NCI-H345 (cell line): Measurements from ENCODE around the gene GAB2.
A peak's percentile ranks its signal among the peaks of the same experiment; 100 is the strongest.

Experiments
- DNase-seq: peaks from one replicate; lab custom pipeline; 2025; lab: John Stamatoyannopoulos, UW

GAB2 gene

DNA sequence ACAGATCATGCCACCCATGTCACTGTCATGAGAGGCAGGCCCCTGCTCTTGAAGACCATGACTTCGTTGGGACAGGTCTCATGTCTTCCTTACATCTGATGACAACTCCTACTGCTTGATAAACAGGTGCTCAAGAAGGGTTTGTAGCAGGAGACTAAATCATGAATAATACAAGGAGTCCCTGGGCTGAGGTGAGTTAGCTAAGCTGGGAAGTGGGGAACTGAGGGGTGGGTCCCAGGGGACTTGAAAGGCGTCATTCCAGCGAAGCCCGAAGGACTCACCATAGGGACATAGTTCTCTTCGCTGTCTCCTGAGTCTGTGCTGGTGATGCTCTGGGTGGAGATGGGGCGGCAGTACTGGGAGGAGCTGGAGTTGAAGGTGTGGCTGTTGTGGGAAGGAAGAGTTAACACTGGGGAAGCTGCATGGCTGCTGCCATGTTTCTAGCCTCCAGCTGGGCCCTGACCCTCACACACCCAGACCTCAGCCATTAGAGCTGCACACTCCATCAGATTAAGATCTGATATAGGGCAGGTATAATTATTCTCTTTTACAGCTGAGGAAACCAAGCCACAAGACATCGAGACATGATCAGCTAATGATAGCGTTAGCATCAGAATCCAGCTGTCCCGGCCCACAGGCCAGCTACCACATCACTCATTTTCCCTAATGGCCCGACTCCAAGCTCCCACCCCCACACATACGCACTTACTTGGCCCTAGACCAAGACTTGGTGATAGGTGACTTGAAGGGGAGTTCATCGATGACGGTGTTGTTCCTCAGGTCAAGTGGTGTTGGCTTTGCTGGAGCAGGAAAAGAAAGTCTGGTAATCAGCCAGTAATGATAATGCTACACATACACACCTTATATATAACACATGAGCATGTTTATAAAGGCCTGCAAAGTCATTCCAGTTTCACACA lies 196.0 kb downstream of the GAB2 start:
- DNase-seq, result no peak

DNA sequence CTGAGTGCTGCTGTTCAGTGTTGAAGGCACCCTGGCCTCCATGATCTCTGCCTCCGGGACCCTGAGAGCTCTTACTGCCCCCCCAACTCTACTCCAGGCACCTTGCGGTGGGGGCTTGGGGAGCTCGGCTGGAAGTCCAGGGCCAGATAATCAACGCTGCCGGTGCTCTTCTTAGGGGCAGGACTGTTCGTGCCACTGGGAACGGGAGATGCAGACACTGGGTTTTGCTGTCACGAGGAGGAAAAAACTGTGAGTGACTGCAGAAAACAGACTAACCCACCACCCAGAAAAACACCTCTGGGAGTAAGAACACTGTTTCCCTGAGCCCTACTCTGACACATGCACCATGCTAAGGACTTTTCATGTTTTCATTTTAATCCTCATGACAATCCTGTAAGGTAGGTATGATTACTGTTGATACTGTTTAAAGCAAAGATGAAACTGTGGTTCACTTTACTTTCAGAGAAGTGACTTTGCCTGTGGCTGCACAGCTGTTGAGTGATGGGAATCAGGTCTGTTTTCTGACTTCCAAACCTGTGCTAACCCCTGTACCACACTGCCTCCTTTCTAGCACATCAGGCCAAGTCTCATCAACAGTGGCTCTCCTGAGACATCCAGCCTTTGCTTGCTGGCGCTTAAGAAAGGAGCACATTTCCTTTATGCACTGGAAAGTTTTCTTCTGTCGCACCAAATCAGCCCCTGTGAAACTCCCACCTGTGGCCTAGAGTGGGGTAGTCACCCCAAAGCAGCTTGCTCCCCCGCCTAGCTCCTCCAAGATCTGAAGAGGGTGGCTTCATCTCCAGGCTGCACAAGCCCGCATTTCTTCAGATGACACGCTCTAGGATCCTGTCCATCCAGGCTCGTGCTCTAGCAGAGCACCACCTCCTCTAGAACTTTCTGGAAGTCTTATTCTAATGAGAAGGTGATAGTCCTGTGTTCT lies 197.1 kb downstream of the GAB2 start:
- no peak for DNase-seq

DNA sequence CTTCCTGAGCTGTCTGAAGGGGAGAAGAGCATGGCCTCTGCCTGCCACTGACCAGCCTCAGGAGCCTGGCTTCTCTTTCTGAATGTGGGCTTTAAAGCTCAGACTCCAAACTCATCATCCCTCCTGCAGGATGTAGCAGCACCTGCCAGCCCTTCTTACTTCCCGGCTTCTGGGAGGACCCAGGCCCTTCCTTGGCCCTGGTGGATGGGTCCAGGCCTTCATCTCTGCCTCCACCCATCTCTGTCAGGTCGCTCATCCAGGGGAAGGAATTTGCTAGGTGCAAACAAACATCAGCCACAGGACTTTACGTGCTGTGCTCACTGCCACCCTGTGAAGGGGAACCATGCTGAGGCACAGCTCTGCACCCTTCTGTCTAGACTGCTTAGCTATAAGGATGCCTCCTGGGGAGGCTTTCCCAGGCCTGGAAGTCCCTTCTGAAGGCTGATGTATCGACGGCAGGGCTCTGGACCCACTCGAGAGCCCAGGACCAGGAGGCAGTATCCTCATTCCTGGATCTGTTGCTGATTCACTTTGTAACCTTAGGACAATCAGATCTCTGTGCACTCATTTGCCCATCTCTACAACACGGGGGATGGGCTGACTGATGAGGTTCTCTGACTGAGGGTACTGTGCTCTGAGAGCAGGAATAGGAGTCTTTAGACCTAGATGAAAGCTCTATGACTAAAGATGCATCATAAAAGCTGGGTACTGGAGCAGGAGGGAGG lies 198.0 kb downstream of the GAB2 start:
- DNase-seq, result no peak

DNA sequence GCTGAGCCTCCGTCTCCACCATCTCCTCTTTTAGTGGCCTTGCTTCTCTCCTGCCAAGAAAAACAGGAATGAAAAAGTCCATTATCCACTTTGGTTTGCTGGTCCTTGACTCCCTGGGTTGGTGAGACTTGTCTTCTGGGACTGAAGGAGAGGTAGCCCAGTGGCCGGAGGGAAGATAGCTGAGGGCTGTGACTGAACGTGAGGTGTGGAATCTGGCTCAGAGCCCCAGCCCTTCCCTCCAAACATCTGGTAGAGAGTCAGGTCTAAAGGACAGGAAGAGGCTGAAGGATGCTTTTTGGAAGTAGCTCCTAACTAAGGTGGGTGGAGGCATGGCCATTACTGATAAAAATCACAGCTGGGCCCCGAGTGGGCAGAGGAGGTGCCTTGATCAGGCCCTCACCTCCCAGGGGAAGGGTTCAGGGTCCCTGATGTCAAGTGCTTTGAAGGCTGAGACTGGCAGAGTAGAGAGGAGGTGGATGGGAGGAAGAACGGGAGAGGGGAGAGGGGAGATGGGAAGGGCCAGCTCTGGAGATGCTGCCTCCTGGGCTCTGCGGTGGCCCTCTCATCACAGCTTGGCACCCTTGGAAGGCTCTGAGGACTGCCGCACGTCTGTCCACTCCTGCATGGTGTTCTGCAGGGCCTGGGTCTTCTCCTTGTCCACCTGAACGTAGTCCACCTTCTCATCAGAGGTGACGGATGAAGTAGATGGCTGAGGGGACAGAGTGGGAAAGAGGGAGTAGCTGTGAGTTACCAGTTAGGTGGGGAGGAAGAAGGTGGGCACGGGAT lies 198.7 kb downstream of the GAB2 start:
- no peak for DNase-seq

DNA sequence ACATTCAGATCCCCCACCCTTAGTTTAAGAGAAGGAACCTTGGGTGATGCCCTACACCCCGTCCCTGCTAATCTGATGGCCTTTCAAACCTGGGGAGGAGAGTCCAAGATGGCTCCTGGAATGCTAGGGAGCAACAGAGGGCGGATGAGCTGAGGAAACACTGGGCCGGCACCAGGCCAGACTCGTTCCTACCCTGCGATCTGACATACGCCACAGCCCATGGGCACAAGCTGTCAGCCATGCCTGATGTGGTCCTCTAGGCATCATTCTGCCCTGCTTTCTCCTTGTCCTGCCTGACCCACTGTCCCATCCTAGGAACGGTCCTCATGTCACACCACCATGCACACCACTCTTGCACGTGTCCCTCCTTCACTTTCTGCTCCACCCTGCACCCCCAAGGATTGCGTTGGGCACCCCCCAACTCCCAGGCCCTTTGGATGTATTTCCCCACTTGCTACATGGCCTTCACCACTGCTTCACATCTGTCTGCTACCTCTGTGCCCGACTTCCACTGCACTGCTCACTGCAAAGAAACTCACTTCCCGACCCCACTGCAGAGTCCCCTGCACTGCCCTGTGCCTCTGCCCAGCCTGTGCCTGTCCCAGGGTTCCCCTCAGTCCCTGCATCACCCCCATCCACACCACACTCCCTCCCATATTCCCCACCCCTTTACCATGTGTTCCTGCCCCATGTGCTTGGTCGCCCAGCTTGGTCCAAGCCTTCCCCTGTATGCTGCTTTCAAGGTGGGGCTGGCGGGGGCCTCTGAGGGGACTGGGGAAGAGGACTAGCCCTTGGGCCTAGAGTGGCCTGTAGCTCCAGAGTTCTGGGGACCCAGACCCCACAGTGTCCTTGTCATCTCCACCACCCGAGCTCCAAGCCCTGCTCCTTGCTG lies 199.7 kb downstream of the GAB2 start:
- DNase-seq, result no peak

DNA sequence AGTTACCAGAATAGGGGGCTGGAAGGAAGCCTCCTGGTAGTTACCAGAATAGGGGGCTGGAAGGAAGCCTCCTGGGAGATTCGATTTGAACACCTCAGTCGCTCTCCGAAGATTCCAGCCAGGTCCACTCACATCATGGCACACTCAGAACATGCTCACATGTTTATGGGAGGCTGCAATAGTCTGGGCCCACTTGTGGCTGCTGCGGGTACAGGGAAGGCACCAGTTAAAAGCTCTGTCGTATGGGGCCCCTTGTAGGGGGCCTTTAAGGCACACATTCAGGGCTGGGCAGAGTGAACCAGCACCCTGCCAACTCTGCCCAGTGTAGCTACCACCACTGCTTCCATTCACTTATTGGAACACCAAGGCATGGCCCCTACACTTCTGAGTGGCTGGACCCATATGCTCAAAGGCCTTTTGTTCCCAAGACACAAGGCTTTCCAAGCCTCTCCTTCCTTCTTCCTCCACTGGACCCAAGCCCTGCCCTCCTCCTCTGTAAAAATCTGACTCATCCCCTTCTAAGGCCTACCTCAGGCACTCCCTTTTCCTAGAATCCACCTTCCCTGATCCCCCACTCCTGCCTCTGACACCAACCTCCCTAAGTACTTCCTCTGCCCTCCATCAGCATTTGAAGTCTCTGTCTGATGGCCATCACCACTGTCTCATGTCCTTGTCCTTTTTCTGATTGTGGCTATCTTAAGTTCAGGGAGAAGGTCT lies 200.9 kb downstream of the GAB2 start:
- no peak for DNase-seq

DNA sequence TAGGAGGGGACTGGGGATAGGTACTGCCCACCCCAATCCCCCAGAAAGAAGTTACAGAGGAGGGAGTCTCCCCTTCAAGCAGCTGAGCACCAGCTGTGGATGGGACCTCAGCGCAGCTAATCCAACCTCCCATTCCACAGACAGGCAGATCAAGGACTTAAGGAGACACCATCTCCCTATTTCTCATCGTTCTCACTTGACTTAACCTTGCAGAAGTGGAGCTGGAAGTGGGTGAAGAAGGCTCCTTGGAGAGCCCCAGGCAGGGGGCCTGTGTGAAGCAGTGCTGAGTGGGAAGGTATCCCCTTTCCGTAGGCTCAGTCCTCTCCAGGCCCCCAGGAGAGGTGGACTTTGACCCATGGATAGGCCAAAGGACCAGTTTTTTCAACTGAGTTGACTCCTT lies 201.6 kb downstream of the GAB2 start:
- no peak for DNase-seq

DNA sequence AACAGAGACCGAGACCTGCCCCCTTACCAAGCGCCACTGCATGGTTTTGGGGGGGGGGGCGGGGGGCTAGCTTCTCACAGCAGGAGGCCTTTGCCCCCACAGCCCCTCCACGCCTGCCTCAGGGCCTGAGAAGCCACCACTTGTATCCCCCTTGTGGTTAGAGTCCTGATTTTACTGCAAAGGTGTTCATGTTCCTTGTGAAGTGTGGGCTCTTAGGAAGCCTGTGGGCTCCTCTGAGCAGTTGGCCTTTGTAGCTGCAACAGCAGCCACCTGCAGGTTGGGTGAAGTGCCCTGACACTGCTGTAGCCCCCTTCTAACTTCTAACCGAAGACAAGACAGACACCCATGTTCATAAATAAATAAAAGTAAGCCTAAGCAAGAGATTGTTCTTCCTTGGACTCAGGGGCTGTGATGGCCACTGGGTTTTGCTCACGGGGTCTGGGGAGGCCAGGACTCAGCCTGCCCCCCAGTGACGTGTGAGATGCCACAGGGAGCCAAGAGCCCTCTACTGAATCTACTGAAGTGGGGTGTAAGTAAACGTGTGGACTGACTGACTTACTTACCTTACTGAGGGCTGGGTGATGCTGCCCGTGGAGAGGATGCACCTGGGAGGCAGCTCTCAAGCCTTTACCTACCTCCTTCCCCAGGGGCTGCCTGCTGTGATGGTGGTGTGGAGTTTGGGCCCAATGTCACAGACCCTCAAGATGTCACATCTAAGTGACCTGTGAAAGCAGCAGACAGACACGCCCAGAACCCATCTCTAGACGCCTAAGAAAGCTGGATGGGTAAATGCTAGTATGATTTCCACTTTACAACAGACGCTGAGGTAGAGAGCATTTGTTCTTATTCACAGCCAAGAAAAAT lies 203.1 kb downstream of the GAB2 start:
- DNase-seq, result no peak

DNA sequence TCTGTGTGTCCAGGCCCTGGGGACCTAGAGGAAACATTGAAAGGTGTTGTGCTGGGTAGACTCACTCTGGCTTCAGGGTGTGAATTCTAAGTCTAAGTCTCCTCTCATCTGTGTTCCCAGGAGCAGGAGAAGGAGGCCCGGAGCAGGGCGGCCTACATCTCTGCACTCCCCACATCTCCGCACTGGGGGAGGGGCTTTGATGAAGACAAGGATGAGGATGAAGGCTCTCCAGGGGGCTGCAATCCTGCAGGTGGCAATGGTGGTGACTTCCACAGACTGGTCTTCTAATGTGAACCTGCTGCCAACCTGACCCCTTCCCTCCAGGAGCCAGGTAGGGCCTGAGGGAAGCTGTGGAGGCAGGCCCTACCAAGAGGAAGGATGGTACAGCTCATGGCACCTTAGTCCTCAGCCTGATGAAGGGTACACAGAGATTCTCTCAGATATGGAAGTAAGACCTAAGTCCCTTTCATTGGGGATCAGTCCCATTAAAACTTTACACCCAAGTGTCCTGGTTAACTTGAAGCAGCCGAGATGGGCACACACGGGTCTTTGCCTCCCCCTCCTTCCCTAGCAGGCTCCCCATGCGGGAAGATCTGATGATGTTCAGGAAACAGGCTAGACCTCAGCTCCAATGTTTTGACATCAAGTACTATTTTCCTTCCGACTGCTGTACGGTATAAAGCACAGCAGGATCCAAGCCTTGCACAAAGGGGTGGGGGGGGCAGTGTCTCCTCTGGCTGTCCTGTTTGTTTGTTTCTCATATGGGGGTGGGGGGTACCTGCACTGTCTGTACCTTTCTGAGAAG lies 203.9 kb downstream of the GAB2 start:
- DNase-seq, result peak; percentile 30

DNA sequence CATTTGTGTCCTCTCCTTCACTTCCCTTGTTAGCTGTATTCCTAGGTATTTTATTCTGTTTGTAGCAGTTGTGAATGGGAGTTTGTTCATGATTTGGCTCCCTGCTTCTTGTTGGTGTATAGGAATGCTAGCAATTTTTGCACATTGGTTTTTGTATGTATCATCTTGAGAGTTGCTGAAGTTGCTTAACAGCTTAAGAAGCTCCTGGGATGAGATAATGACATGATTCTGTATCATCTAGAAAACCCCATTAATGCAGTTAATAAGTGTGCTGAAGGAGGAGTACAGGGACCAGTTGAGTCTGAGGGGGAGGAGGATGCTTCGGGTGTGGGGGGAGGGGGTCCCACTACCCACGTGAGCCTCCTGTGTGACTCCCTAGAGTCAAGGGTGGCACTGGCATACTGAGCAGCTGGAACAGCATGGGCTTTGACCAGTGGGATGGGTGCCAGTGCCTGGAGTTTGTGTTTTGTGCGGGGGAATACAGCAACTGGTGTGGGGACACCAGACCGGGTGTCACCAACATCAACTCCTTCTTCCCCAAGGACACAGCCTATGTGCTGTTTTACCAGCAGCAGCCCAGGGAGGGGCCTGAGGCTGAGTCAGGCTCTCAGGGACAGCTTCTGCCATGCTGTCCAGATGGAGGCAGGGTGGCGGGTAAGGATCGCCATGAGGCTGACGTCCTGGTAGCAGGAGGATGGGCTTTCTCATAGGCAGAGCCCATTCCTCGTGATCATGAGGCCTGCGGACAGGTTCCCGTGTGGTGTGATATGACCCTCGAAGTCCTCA lies 204.8 kb downstream of the GAB2 start:
- no peak for DNase-seq

DNA sequence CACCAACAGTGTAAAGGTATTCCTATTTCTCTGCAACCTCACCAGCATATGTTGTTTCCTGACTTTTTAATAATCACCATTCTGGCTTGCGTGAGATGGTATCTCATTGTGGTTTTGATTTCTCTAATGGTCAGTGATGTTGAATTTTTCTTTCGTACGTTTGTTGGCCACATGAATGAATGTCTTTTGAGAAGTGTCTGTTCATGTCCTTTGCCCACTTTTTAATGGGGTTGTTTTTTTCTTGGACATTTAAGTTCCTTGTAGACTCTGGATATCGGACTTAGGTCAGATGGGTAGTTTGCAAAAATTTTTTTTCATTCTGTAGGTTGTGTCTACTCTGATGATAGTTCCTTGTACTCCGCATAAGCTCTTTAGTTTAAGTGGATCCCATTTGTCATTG lies 206.1 kb downstream of the GAB2 start:
- no peak for DNase-seq

DNA sequence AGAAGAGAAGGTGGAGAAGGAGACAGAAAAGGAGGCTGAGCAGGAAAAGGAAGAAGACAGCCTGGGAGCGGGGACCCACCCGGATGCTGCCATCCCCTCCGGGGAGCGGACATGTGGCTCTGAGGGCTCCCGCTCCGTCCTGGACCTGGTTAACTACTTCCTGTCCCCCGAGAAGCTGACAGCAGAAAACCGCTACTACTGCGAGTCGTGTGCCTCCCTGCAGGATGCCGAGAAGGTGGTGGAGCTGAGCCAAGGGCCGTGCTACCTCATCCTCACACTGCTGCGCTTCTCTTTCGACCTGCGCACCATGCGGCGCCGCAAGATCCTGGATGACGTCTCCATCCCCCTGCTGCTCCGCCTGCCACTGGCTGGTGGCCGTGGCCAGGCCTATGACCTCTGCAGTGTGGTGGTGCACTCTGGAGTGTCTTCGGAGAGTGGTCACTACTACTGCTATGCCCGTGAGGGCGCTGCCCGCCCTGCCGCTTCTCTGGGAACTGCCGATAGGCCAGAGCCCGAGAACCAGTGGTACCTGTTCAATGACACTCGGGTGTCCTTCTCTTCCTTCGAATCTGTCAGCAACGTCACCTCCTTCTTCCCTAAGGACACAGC lies 207.5 kb downstream of the GAB2 start:
- DNase-seq, result no peak

DNA sequence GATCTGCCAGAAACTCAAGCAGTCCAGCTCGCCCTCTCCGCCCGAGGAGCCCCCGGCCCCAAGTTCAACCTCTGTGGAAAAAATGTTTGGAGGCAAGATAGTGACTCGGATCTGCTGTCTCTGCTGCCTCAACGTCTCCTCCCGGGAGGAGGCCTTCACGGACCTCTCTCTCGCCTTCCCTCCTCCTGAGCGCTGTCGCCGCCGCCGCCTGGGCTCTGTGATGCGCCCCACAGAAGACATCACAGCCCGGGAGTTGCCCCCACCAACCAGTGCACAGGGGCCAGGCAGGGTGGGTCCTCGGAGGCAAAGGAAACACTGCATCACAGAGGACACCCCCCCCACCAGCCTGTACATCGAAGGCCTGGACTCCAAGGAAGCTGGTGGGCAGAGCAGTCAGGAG lies 208.1 kb downstream of the GAB2 start:
- DNase-seq, result no peak

DNA sequence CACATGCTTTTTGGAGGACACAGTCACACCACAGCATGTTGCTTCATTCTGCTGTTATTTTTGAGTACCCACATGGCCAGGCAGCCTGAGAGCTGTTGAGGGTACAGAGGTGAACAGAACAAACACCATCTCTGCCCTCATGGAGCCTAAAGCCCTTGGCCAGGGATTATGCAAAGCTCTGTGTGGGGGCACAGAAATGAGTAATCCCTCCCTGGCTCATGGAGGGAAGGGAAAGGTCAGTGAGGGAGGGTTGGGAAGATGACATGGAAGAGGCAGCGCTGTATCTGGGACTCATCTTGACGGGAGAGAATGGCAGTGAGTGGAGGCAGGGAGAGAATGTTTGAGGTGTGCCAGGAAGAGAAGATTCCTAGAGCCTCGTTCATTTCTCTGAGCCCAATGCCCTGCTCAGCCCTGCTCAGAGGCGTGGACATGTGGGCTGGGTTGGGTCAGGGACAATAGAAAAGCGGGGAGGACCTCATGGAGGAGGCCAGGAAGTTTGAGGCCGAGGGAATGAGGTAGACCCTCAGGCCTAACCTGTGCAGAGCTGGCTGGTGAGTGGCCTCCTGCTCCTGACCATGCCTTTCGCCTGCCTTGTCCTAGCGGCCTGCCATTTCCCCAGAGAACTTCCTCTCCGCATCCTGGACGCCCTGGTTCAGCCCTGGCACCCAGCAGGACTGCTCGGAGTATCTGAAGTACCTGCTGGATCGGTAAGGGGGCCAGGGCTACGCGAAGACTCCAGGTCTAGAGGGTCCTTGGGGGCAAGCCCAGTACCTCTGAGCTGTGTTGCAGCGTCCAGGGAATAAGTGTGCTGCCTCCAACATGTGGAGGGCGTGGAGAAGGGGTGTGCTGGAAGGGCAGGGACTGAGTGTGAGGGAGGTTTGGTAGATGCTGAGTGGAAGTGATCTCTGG lies 209.1 kb downstream of the GAB2 start:
- no peak for DNase-seq

DNA sequence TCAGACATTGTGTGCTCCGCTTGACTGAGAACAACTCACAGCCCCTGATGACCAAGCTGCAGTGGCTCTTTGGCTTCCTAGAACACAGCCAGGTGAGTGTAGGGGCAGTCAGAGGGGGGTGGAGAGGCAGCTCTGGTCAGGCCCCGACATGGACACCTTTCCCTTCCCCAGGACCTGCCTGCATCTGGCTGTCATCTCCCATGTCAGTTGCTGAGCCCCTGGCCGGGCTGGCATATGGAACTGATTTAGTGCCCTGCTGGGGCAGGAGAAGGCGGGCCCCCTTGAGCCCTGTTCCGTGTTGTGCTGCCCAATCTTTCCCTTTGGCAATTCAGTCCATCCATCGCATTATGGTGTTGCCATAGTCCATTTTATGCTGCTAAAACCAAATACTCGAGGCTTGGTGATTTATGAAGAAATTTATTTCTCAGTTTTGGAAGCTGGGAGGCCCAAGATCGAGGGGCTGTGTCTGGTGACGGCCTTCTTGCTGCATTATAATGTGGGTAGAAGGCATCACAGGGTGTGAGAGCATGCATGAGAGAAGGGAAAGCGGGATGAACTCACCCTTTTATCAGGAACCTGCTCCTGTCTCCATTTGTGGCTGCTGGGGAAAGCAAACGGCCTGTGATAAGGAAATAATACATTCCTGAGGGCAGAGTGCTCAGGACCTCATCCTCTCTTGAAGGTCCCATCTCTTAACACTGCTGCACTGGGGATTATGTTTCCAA lies 209.9 kb downstream of the GAB2 start:
- no peak for DNase-seq
